ENCODE data around the gene SEMA5A.
A peak's percentile ranks its signal among the peaks of the same experiment; 100 is the strongest.

SEMA5A gene, protein sequence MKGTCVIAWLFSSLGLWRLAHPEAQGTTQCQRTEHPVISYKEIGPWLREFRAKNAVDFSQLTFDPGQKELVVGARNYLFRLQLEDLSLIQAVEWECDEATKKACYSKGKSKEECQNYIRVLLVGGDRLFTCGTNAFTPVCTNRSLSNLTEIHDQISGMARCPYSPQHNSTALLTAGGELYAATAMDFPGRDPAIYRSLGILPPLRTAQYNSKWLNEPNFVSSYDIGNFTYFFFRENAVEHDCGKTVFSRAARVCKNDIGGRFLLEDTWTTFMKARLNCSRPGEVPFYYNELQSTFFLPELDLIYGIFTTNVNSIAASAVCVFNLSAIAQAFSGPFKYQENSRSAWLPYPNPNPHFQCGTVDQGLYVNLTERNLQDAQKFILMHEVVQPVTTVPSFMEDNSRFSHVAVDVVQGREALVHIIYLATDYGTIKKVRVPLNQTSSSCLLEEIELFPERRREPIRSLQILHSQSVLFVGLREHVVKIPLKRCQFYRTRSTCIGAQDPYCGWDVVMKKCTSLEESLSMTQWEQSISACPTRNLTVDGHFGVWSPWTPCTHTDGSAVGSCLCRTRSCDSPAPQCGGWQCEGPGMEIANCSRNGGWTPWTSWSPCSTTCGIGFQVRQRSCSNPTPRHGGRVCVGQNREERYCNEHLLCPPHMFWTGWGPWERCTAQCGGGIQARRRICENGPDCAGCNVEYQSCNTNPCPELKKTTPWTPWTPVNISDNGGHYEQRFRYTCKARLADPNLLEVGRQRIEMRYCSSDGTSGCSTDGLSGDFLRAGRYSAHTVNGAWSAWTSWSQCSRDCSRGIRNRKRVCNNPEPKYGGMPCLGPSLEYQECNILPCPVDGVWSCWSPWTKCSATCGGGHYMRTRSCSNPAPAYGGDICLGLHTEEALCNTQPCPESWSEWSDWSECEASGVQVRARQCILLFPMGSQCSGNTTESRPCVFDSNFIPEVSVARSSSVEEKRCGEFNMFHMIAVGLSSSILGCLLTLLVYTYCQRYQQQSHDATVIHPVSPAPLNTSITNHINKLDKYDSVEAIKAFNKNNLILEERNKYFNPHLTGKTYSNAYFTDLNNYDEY

DNA sequence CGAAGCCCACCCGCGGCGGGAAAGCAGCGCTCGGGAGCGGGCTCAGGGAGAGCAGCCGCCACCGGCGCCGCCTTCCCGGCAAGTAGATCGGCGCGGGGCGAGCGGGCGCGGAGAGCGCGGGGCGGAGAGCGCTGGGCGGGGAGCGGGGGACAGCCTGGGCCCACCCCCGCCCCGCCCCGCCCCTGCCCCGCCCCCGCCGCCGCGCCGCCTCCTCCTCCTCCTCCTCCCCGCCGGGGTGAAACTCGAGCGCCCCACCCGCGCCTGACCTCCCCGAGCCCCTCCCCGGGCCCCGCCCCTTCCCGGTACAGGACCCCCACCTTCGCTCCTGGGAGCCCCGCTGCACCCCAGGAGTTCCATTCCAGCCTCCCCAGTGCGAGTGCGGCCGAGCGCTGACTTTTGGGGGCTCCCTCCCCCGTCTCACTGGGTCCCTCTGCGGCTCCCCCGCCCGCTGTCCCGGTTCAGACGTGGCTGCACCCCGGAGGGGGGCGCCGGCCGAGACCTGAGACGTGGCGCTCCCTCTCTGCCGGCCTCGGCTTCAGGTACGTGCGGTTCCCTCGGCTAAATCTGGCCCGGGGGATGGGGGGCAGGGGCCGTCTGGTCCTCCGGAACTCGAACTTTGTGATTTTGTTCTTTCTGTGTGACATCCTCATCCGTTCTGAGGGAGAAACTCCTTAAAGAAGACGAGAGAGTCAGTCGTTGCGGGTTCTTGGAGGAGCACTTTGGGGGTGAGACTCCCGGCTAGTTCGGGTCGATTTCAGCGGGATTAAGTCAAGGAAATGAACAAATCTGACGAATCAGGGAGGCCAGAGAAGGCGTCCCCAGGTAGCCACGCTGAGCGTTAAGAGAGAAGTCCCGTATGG is at the start of gene SEMA5A:
SEMA5A (minus strand) TSS at position 84 of the 860 bp plus-strand sequence. CDS start 166,129 bp downstream, outside the sequence.
- peak; percentile 86 for DNase-seq

- no peak for DNase-seq
Observed at GRCh38 chr5:9594913-9595312, 49.0 kb upstream of the SEMA5A start.

- no peak for DNase-seq
Observed at GRCh38 chr5:9589049-9589835, 43.4 kb upstream of the SEMA5A start.

DNA sequence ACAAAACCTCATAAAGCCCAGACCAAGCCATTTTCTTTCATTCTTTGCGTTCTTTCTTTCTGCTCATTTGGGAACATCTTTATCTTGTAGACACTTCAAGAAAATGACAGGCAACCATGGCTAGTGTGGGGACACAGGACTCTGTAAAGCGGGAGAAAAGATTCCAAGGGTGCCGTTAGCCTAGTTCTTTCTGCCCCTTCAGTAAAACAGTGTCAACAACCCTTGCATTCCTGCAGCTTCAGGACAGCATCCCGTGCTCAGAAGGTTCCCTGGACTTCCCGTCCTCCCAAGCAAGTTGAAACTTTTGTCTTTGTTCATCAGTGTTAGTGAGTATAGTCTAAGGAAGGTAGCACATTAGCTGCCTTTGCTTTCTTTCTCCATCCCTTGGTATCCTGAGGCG is 42.4 kb upstream of the SEMA5A start:
- no peak for DNase-seq

DNA sequence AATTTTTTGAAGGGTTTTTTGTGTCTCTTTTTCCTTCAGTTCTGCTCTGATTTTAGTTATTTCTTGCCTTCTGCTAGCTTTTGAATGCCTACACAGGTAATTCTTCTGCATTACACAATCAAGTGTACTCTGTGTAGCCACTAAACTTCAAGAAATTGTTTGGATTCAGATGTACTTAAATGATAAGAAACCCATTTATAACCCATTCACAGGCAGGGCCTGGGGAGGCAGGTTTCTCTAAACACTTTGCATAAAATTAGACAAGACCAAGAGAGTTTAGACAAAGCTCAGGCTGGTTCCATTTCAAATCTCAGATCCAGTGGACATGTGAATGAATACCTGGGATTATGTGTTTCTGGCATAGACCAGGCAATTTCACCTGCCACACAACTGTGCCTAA is 41.3 kb upstream of the SEMA5A start:
- DNase-seq: no peak

GRCh38 chr5:9582406-9582805 is 36.5 kb upstream of the SEMA5A start:
- DNase-seq: no peak

- DNase-seq: no peak
Observed at GRCh38 chr5:9573796-9574195, 27.9 kb upstream of the SEMA5A start.

- no peak for DNase-seq
Observed at GRCh38 chr5:9572246-9572645, 26.4 kb upstream of the SEMA5A start.

DNA sequence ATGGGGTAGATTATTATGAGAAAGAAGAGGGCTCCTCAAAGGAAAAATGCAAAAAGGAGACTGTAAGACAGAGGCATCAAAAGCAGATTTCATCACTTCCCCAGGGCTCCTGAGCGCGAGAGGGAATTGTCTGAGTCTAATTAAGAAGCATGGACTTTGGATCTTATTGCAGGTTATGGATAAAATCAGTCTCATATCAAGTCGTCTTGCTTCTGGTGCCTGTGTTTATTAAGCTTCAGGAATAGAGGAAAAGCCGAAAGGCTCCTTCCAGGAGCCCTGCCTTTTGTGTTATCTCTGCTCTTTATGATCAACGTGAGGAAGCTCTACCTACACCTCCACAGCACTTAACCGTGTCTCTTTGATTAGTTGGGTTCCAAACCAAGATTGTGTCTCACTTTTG is 25.0 kb upstream of the SEMA5A start:
- no peak for DNase-seq

- DNase-seq: no peak
Observed at GRCh38 chr5:9567039-9567438, 21.2 kb upstream of the SEMA5A start.

GRCh38 chr5:9564752-9565151 is 18.9 kb upstream of the SEMA5A start:
- DNase-seq: no peak

- DNase-seq: no peak
Observed at GRCh38 chr5:9562141-9562540, 16.3 kb upstream of the SEMA5A start.

DNA sequence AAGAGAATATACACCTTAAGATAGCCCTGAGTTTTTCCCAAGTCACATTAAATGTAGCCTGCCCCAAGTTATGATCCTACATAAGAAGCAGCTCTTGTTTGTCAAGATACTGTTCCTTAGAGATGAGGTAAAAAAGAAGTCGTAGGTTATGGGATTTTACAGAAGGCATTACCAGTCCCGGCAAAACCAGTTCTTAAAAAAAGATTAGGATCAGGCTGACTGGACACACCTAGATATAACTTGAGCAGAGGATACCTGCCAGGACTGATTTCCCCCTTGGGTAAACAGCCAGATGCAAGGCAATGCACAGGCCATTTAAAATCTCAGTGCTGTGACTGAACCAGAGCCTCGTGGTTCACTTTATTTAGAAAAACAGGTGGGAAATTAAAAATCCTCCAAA is 14.1 kb upstream of the SEMA5A start:
- DNase-seq: no peak

DNA sequence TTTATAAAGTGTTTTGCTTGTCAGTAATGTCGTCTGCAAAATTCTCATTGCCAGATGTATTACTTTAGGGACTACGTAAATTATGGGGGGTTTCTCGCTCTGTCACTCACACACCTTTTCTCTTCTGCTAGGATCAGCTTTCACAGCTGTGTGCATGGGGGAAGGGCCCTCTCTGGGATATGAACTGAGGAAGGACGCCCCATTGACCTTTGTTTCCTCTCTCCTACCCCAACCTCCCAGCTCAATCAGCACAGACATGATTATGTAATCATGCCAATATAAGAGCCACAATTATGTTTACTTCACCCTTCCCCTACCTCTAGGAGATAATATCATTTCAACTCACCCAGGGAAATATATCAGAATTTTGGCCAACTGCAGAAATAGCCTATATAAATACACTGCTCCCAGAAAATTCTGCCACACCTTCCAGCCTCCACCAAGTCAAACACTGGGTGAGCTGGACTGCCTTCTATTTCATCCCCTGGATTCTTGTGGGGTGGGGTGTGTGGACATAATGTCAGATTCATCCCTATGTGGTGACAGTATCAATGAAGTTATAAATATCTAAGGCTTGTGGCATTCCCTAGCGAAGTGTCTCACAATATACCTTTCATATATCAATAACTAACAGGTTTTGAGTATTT is 12.6 kb upstream of the SEMA5A start:
- no peak for DNase-seq

DNA sequence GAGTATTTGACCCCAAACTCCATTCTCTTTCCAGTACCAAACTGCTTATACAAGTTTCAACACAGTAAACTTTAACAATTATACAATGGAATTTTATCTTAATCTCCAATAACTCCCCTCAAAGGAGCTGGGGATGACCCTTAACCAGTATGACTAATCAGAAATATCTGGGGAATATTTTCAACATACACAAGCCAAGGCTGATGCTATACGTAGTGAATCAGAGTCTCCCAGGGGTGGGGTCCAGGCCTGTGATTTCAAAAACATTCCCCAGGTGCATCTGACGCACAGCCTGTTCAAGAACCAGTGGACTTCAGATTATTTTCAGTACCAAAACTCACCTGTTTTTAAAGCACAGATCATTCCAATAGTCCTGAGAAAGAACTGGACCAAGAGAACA is 11.8 kb upstream of the SEMA5A start:
- DNase-seq: no peak

- no peak for DNase-seq
Observed at GRCh38 chr5:9555961-9556360, 10.1 kb upstream of the SEMA5A start.

GRCh38 chr5:9554122-9554521 is 8.2 kb upstream of the SEMA5A start:
- DNase-seq: no peak

- no peak for DNase-seq
Observed at GRCh38 chr5:9553561-9553960, 7.7 kb upstream of the SEMA5A start.

GRCh38 chr5:9551567-9552537 is 6.0 kb upstream of the SEMA5A start:
- no peak for DNase-seq

DNA sequence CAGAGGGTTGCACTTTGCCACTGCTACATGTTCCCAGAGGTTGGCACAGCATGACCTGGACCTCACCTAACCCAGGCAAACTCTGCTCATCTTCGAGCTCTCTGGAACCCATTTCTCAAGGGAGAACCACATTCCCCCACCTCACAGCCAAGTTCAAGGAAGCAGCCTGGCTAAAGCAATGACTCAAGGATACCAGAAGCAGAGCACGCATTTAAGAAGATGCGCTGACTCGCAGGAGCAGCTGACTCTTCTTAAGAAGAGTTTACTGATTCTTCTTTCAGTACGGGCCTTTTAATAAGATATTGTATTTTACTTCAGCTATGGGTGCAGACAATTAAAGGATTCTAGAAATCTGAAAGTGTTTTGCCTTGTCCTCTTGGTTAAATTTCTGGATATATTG is 4.1 kb upstream of the SEMA5A start:
- no peak for DNase-seq
